ENCODE data around the gene TMEM196. TPM values are rescaled to one million over a fixed set of nuclear protein-coding genes. Genes with fewer than 3 reads are reported as not detected.

TMEM196 gene
- total RNA-seq, 1 experiment from 2014 or later, result not detected

GRCh38 chr7:19677180-19677579 lies 96.2 kb downstream of the TMEM196 start:
- H3K9me3 ChIP-seq (ENCODE audit: control insufficient read depth, low read depth, low read length), result no peaks in the 10 kb centered on the region
- no peak overlapping the region for H2BK120ac ChIP-seq (ENCODE audit: low read depth, low read length, poor library complexity, severe bottlenecking)
- H3K27ac Mint-ChIP-seq, result no peak overlapping the region
- no peak overlapping the region for H3K9ac ChIP-seq (ENCODE audit: extremely low read depth, insufficient read length, low read length)
- no peaks in the 10 kb centered on the region for H3K79me2 ChIP-seq (ENCODE audit: insufficient read depth, low read length)
- WGBS (ENCODE audit: extremely low coverage, insufficient read length, low lambda C conversion rate), result no CpG with 5 or more reads among the region's 2 CpGs
- H3K4me2 ChIP-seq (ENCODE audit: insufficient read depth, insufficient read length, low read length), result no peak overlapping the region
- no peaks in the 10 kb centered on the region for H3K27me3 ChIP-seq (ENCODE audit: insufficient read depth, low read length)
- H2BK5ac ChIP-seq (ENCODE audit: insufficient read length, low read length), result no peak overlapping the region
- no peak for TF ChIP-seq CTCF (conservative IDR thresholded peaks at IDR 0.05)
- H3K4ac ChIP-seq (ENCODE audit: low read depth, low read length), result no peak overlapping the region
- H3K36me3 Mint-ChIP-seq (ENCODE audit: insufficient read depth in 1 of 3, low read depth in 3 of 3), result no peaks in the 10 kb centered on the region
- no peak overlapping the region for H3K23ac ChIP-seq (ENCODE audit: insufficient read length, low read depth, low read length)
- H3K4me1 Mint-ChIP-seq, result no peaks in the 10 kb centered on the region
- no peak overlapping the region for H2BK20ac ChIP-seq (ENCODE audit: low read depth, low read length, poor library complexity, severe bottlenecking)
- no peak overlapping the region for H3K18ac ChIP-seq (ENCODE audit: insufficient read length, low read depth, low read length)
- H3T11ph ChIP-seq (ENCODE audit: low read length), result no peak overlapping the region
- no peak overlapping the region for H2AFZ ChIP-seq (ENCODE audit: low read length)
- no peaks in the 10 kb centered on the region for H3K9me3 Mint-ChIP-seq
- H4K20me1 ChIP-seq (ENCODE audit: control insufficient read depth, insufficient read depth, insufficient read length), result no peaks in the 10 kb centered on the region
- no peaks in the 10 kb centered on the region for H3K27me3 Mint-ChIP-seq (ENCODE audit: low read depth)
- no peak overlapping the region for H3K14ac ChIP-seq (ENCODE audit: insufficient read depth, low read length)
- H3K27ac ChIP-seq (ENCODE audit: insufficient read length, low read depth, low read length), result no peak overlapping the region
- H3K56ac ChIP-seq (ENCODE audit: insufficient read length, low read depth, low read length), result no peak overlapping the region
- no peak overlapping the region for H4K5ac ChIP-seq (ENCODE audit: insufficient read length, low read depth, low read length)
- no peak overlapping the region for H3K4me3 Mint-ChIP-seq
- H2BK15ac ChIP-seq (ENCODE audit: low read depth, low read length), result no peak overlapping the region
- no peaks in the 10 kb centered on the region for H3K23me2 ChIP-seq (ENCODE audit: insufficient read length, low read depth, low read length, poor library complexity, severe bottlenecking)
- no peaks in the 10 kb centered on the region for H3K79me1 ChIP-seq (ENCODE audit: insufficient read depth, low read depth, low read length, poor library complexity, severe bottlenecking)
- no peak overlapping the region for H2BK12ac ChIP-seq (ENCODE audit: insufficient read length, low read depth, low read length)
- no peak for DNase-seq
- no peaks in the 10 kb centered on the region for H3K4me1 ChIP-seq (ENCODE audit: insufficient read depth, low read length)
- H4K91ac ChIP-seq (ENCODE audit: insufficient read length, low read depth, low read length), result no peak overlapping the region
- no peak overlapping the region for H4K8ac ChIP-seq (replicated peaks; ENCODE audit: insufficient read length, low read depth, low read length)
- H2AK5ac ChIP-seq (ENCODE audit: insufficient read length, low read length), result no peak overlapping the region

Measured in H9 (cell line).